ENCODE data around the gene IRGM. TPM values are rescaled to one million over a fixed set of nuclear protein-coding genes. Genes with fewer than 3 reads are reported as not detected.
"Not testable (repeated sequence)": the region's sequence is repeated elsewhere in the genome, so short reads cannot be mapped to it uniquely, and the experiment has no call there.

Gene IRGM
- polyA plus RNA-seq, 2 of the 4 experiments (the other 2 are of a cell fraction) = not detected

GRCh38 chr5:150853561-150853960 is 7.2 kb downstream of the IRGM start (continued):
- TF ChIP-seq BCL3 (IDR thresholded peaks at IDR 0.05) = no peak
- no peak for TF ChIP-seq TP53 (CRISPR knock-in tag; IDR thresholded peaks at IDR 0.05)
- TF ChIP-seq E2F6 (IDR thresholded peaks at IDR 0.05; ENCODE audit: borderline replicate concordance, low read depth) = no peak
- TF ChIP-seq MYC (IDR thresholded peaks at IDR 0.05; ENCODE audit: borderline replicate concordance, low read length) = no peak
- TF ChIP-seq MAZ (IDR thresholded peaks at IDR 0.05; ENCODE audit: borderline replicate concordance, low read depth, low read length) = no peak
- no peak for TF ChIP-seq ZC3H11A (IDR thresholded peaks at IDR 0.05)

- POLR2A ChIA-PET; H3K4me3 ChIP-seq; DNase-seq (ENCODE audit: low read depth in 1 of 2, low spot score in 1 of 2); H3K4me1 ChIP-seq; H3K4me2 ChIP-seq; FAIRE-seq; H3K9me3 ChIP-seq; CTCF ChIA-PET; H3K27ac ChIP-seq; ATAC-seq: not testable (repeated sequence)
- WGBS (ENCODE audit: missing lambda C conversion rate) = 29% methylated on average over 3 of the region's 3 CpGs
Measured at GRCh38 chr5:150856700-150857099, 10.4 kb downstream of the IRGM start.

GRCh38 chr5:150860246-150860821 is 14.0 kb downstream of the IRGM start:
- Histone ChIP-seq H3K4me3 (no peak overlapping the region), H3K27ac (no peak overlapping the region), H3K4me1 (no peaks in the 10 kb centered on the region), H3K4me2 (no peak overlapping the region), H3K9me3 (peaks cover 5% of the 10 kb centered on the region; the same call in 1 of the 3 replicates)
- ChIA-PET POLR2A (no interaction called here), CTCF (interaction anchor here (0.5 to 2.4 kb wide), 3 partner anchors 13 to 1672 kb away, joined by 3 to 8 read pairs (median 4); partner anchors contain the start of gene IRGM)
- WGBS (ENCODE audit: missing lambda C conversion rate) = 2% methylated on average over 2 of the region's 2 CpGs
- DNase-seq (ENCODE audit: low read depth in 1 of 2, low spot score in 1 of 2) (no peak), ATAC-seq (no peak), FAIRE-seq (no peak)
- no peak for TF ChIP-seq CEBPB (IDR thresholded peaks at IDR 0.05)
- no peak for TF ChIP-seq RCOR1 (IDR thresholded peaks at IDR 0.05; ENCODE audit: low read depth, low read length)
- TF ChIP-seq ZSCAN20 (CRISPR knock-in tag; IDR thresholded peaks at IDR 0.05) = no peak
- TF ChIP-seq EHMT2 (IDR thresholded peaks at IDR 0.05; ENCODE audit: low read depth) = no peak
- TF ChIP-seq MAZ (IDR thresholded peaks at IDR 0.05; ENCODE audit: borderline replicate concordance, low read depth, low read length) = no peak
- no peak for TF ChIP-seq JUN (IDR thresholded peaks at IDR 0.05)
- TF ChIP-seq MAX (IDR thresholded peaks at IDR 0.05) = no peak
- no peak for TF ChIP-seq RFX5 (IDR thresholded peaks at IDR 0.05)
- no peak for TF ChIP-seq BCL3 (IDR thresholded peaks at IDR 0.05)
- no peak for TF ChIP-seq ELK1 (IDR thresholded peaks at IDR 0.05; ENCODE audit: low read depth, low read length)
- TF ChIP-seq CBX8 (IDR thresholded peaks at IDR 0.05) = no peak
- TF ChIP-seq HDAC2 (IDR thresholded peaks at IDR 0.05) = no peak
- TF ChIP-seq CTCF (IDR thresholded peaks at IDR 0.05) = no peak

Measured in A549 (cell line).